ENCODE data around the gene SRGN.
"Not testable (repeated sequence)": the region's sequence is repeated elsewhere in the genome, so short reads cannot be mapped to it uniquely, and the experiment has no call there.

SRGN gene

DNA sequence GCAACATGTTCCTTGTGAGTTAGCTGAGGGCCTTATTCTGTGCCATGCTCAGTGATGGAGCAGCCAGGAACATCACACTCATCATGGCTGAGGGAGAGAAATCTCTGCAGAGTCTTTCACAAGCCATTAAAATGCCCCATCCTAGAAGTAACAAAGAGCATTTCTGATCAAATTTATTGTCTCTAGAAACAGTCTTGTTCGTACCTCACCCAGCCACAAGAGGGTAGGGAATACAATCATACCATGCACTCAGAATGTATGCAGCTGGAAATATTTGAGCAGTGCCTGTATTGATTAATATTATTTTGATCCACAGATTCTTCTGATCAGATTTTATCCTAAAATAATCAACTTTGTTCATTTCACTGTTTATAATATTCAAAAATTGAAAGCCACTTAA, 53.4 kb downstream of the SRGN start:
- DNase-seq (ENCODE audit: low spot score) = no peak

DNA sequence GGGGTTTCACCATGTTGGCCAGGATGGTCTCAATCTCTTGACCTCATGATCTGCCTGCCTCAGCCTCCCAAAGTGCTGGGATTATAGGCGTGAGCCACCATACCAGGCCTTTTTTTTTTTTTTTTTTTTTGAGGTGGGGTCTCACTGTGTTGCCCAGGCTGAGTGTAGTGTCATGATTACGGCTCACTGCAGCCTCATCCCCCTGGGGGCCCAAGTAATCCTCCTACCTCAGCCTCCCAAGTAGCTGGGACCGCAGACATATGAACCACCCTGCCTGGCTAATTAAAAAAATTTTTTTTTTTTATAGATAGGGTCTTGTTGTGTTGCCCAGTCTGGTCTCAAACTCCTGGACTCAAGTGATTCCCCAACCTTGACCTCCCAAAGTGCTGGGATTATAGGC, 54.2 kb downstream of the SRGN start:
- not testable (repeated sequence) for DNase-seq (ENCODE audit: low spot score)

DNA sequence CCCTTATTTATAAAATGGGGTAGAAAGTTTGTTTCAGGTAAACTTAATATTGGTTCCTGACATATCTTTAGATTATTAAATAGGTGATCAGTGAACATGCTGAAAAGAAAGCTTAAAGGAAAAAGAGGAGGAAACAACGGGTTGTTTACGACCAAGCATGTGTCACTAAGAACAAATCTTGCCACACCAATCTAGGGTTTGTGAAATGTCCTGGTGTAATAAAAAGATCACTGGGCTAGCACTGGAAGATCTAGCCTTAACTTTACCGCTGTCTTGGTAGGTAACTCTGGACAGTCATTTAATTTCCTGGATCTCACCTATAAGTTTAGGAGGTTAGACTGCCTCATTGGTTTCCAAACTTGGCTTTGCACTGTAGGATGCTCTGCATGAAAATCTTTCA, 55.1 kb downstream of the SRGN start:
- no peak for DNase-seq (ENCODE audit: low spot score)

DNA sequence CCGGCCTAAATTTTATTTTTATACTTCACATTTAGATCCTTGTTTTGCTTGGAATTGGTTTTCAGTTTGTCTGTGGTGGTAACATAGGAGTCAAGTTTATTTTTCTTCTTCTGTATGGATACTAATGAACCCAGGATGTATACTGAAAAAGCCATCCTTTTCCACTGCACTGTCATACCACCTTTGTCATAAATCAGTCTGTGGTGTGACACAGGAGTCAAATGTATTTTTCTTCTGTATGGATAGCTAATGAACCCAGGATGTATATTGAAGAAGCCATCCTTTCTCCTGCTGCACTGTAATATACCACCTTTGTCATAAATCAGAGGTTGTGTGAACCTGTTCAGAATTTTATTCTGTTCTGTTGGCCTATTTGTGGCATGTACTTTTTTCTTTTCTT, 57.4 kb downstream of the SRGN start:
- no peak for DNase-seq (ENCODE audit: low spot score)

DNA sequence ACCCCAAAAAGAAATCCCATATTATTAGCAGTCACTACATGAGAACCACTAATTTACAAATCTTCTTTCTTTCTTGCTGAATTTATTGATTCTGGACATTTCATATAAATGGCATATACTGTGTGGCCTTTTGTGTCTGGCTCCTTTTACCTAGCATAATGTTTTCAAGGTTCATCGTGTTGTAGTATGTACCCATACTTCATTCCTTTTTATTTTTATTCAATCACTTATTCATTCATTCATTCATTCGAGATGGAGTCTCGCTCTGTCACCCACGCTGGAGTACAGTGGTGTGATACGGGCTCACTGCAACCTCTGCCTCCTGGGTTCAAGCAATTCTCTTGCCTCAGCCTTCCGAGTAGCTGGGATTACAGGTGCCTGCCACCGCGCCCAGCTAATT, 58.0 kb downstream of the SRGN start:
- no peak for DNase-seq (ENCODE audit: low spot score)

DNA sequence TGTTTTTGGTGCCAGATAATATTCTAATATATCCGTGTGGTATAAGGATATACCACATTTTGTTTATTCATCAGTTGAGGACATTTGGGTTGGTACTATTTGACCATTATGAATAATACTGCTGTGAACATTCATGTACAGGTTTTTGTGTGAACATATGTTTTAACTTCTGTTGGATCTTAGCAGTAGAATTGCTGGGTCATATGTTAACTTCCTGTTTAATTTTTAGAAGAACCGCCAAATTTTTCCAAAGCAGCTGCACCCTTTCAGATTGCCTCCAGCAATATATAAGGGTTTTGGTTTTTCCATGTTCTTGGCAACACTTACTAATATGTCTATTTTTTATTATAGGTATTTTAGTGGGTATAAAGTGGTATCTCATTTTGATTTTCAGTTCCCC, 58.9 kb downstream of the SRGN start:
- no peak for DNase-seq (ENCODE audit: low spot score)

DNA sequence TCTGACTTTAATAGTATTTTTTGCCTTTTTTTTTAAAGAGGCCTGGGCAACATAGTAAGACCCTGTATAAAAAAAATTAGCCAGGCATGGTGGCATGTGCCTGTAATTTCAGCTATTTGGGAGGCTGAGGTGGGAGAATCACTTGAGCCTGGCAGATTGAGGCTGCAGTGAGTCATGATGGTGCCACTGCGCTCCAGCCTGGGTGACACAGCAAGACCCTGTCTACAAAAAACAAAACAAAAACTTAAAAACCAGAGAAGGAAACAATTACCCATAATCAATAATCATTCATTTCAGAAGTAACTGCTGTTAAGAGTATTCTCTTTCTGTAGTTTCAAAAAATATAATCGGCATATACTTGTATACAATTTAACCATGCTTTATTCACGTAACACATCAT, 64.1 kb downstream of the SRGN start:
- DNase-seq (ENCODE audit: low spot score) = no peak

DNA sequence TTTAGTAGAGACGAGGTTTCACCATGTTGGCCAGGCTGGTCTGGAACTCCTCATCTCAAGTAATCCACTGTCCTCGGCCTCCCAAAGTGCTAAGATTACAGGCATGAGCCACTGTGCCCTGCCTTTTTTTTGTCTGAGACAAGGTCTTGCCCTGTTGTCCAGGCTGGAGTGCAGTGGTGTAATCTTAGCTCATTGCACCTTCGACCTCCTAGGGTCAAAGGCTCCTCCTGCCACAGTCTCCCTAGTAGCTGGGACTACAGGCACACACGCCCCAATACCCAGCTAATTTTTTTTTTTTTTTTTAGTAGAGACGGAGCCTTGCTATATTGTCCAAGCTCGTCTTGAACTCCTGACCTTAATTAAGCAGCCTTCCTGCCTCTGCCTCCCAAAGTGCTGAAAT, 65.3 kb downstream of the SRGN start:
- DNase-seq (ENCODE audit: low spot score) = no peak
